Activated T-helper 1 cell treated with anti-CD3 and anti-CD28 coated beads, Interleukin-12 subunit alpha, Interleukin-12 subunit beta, Interleukin-2, Interleukin-4 antibody, amounts not matched to agents 30 ng/mL and 10 ng/mL and 1 ng/mL, durations not matched to agents 14 hours and 24 hours and 36 hours (primary cell): ENCODE results near the gene ZNF804A. TPM values are rescaled to one million over a fixed set of nuclear protein-coding genes. Genes with fewer than 3 reads are reported as not detected.

ENCODE experiments used
- DNase-seq: peaks from one replicate; pipeline ENCODE4 v3.0.0; 2021; ENCODE audit warnings: low spot score
- H3K27ac Mint-ChIP-seq: one replicate; pipeline ENCODE4 v1.8.0; 2021; ENCODE audit warnings: mild to moderate bottlenecking, mixed read lengths
- H3K27me3 Mint-ChIP-seq: one replicate; pipeline ENCODE4 v1.8.0; 2022; ENCODE audit warnings: mild to moderate bottlenecking, moderate library complexity, mixed read lengths; ENCODE audit not compliant: insufficient read depth
- H3K36me3 Mint-ChIP-seq: one replicate; pipeline ENCODE4 v1.8.0; 2021; ENCODE audit warnings: low read depth, mixed read lengths
- H3K4me1 Mint-ChIP-seq: one replicate; pipeline ENCODE4 v1.8.0; 2021; ENCODE audit warnings: low read depth, mixed read lengths
- H3K4me3 Mint-ChIP-seq: one replicate; pipeline ENCODE4 v1.8.0; 2021; ENCODE audit warnings: mild to moderate bottlenecking, moderate library complexity, mixed read lengths
- H3K9me3 Mint-ChIP-seq: one replicate; pipeline ENCODE4 v1.8.0; 2021; ENCODE audit warnings: mixed read lengths
- intact Hi-C: fragments of 100-400 bp; cut with micrococcal nuclease; formaldehyde crosslinking; loops from one replicate; pipeline ENCODE4 v1.15.1; 2024
- total RNA-seq: library from RNA; stranded (reverse); gene quantifications from 2 replicates; pipeline ENCODE4 v1.2.3, GENCODE V29; 2022

Gene ZNF804A
- total RNA-seq, 1 donor from 2014 or later, result not detected

DNA sequence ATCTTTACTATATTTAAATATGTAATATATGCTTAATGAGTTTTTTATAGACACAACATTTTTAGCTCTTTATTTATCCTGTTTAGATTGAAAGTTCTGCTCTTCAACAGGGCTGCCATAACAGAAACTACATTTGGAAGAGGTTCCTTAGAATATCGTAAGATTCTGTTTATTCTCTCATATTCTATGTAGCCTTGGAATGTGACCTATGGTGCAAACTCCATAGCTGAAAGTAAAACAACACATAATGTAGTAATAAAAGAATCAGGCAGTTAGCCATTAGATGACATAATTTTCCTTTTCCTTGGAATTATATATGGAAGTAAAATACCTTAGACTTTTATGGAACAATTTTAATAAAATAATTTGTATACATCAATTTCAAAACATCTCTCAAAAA lies 91.3 kb downstream of the ZNF804A start:
- no peaks in the 10 kb centered on the region for H3K9me3 Mint-ChIP-seq
- H3K27me3 Mint-ChIP-seq, result no peaks in the 10 kb centered on the region
- no peak overlapping the region for H3K27ac Mint-ChIP-seq
- H3K36me3 Mint-ChIP-seq, result no peaks in the 10 kb centered on the region
- intact Hi-C loops, result no loop called here
- H3K4me1 Mint-ChIP-seq, result no peaks in the 10 kb centered on the region
- no peak for DNase-seq
- H3K4me3 Mint-ChIP-seq, result no peak overlapping the region

GRCh38 chr2:184692141-184692734 lies 93.9 kb downstream of the ZNF804A start:
- Mint-ChIP-seq H3K4me1 (no peaks in the 10 kb centered on the region), H3K4me3 (no peak overlapping the region), H3K27me3 (no peaks in the 10 kb centered on the region), H3K9me3 (no peaks in the 10 kb centered on the region), H3K36me3 (no peaks in the 10 kb centered on the region), H3K27ac (no peak overlapping the region)
- intact Hi-C loops, result no loop called here
- DNase-seq, result no peak

DNA sequence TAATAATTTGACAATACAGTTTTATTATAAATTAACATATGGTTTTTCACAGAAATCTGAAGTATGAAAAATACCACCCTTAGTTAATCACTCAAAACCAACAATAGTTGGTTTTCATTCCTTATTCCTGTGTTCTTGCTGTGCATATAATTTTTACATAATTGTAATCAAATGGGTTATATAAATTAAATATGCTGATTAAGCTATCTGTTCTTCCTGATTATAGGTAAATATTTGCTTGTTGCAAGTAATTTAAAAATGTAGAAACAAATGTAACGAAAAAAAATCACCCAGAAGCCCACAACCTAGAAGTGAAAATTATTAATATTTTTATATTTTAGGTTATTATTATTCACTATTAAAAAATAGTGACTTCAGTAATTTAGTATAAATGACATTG lies 98.3 kb downstream of the ZNF804A start:
- no peaks in the 10 kb centered on the region for H3K9me3 Mint-ChIP-seq
- intact Hi-C loops, result no loop called here
- no peak for DNase-seq
- no peaks in the 10 kb centered on the region for H3K4me1 Mint-ChIP-seq
- H3K27ac Mint-ChIP-seq, result no peak overlapping the region
- H3K36me3 Mint-ChIP-seq, result no peaks in the 10 kb centered on the region
- no peak overlapping the region for H3K4me3 Mint-ChIP-seq
- H3K27me3 Mint-ChIP-seq, result no peaks in the 10 kb centered on the region

DNA sequence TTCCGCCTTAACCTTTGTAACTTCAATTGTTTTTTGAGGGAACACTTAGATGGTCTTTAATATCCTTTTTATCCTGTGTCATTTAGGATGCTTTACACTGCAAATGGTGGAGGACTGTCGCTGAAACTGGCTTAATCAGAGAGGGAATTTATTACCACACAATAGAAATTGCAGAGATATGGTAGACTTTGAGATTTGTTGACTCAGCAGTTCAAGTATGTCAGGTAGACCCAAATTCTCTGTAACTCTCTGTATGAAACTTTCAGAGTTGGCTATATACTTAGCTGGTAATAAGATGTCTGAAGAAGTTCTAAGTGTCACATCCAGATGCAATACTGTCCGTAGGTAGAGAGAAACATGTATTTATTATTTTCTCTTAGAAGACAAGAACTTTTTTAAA lies 100.1 kb downstream of the ZNF804A start:
- Mint-ChIP-seq H3K27me3 (no peaks in the 10 kb centered on the region), H3K9me3 (no peaks in the 10 kb centered on the region), H3K4me3 (no peak overlapping the region), H3K36me3 (no peaks in the 10 kb centered on the region), H3K4me1 (no peaks in the 10 kb centered on the region), H3K27ac (no peak overlapping the region)
- intact Hi-C loops, result no loop called here
- no peak for DNase-seq

- DNase-seq, result no peak
- Mint-ChIP-seq H3K27me3 (no peaks in the 10 kb centered on the region), H3K27ac (no peak overlapping the region), H3K9me3 (peaks cover 7% of the 10 kb centered on the region), H3K4me3 (no peak overlapping the region), H3K4me1 (no peaks in the 10 kb centered on the region), H3K36me3 (no peaks in the 10 kb centered on the region)
- intact Hi-C loops, result no loop called here
These were observed 123.6 kb downstream of the ZNF804A start for GRCh38 chr2:184721881-184722280.

DNA sequence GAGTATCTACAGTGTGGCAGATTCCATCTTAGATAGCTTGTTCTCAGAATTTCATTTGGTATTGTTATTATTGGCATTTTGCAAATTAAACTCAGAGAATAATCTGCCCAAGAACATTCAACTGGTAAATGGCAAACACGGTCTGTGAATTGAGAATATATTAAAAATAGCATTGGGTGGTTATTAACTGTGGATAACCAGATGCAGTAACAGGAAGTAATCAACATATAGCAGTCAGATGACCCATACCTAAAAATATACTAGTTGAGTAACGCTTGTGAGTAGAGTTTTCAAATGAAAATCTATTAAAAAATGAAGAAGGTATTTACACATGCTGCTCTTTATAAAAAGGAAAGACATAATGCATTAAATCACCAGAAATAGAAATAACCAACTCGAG lies 129.5 kb downstream of the ZNF804A start:
- Mint-ChIP-seq H3K4me1 (no peaks in the 10 kb centered on the region), H3K27me3 (no peaks in the 10 kb centered on the region), H3K4me3 (no peak overlapping the region), H3K36me3 (no peaks in the 10 kb centered on the region), H3K27ac (no peak overlapping the region), H3K9me3 (no peaks in the 10 kb centered on the region)
- DNase-seq, result no peak
- intact Hi-C loops, result no loop called here

DNA sequence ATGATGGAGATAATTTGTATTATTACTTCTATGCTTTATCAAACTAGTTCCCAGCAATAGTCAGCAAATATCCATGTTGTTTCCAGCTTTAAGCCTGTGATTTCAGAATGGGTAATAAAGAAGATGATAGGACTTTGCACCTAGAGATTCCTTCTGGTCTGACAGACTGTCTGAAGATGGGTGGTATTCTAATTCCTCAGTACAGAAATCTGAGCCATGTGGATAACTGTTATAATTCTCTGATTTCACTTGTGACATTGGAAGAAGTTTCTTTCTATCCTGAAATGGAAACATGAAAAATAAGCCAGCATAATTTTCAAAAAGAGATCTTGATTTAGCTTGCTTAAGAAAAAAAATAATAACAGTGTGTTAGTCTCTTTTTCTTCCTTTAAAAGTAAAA lies 130.1 kb downstream of the ZNF804A start:
- Mint-ChIP-seq H3K36me3 (no peaks in the 10 kb centered on the region), H3K4me3 (no peak overlapping the region), H3K9me3 (no peaks in the 10 kb centered on the region), H3K27ac (no peak overlapping the region), H3K4me1 (no peaks in the 10 kb centered on the region), H3K27me3 (no peaks in the 10 kb centered on the region)
- no peak for DNase-seq
- intact Hi-C loops, result no loop called here

GRCh38 chr2:184729581-184729980 lies 131.3 kb downstream of the ZNF804A start:
- Mint-ChIP-seq H3K36me3 (no peaks in the 10 kb centered on the region), H3K27me3 (no peaks in the 10 kb centered on the region), H3K27ac (no peak overlapping the region), H3K4me3 (no peak overlapping the region), H3K4me1 (no peaks in the 10 kb centered on the region), H3K9me3 (no peaks in the 10 kb centered on the region)
- no peak for DNase-seq
- intact Hi-C loops, result no loop called here

DNA sequence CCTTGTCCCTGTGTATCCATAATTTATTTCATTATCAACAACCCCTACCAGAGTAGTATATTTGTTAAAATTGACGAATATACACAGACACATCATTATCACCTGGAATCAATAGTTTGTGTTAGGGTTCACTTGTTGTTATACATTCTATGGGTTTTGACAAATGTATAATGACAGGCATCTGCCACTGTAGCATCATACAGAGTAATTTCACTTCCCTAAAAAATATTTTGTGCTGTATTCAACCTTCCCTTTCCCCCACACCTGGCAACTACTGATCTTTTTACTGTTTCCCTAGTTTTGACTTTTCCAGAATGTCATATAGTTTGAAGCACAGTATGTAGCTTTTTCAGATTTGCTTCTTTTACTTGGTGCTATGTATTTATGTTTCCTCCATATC lies 132.0 kb downstream of the ZNF804A start:
- intact Hi-C loops, result no loop called here
- H3K36me3 Mint-ChIP-seq, result no peaks in the 10 kb centered on the region
- no peak overlapping the region for H3K27ac Mint-ChIP-seq
- no peak for DNase-seq
- no peaks in the 10 kb centered on the region for H3K27me3 Mint-ChIP-seq
- H3K4me3 Mint-ChIP-seq, result no peak overlapping the region
- no peaks in the 10 kb centered on the region for H3K4me1 Mint-ChIP-seq
- H3K9me3 Mint-ChIP-seq, result no peaks in the 10 kb centered on the region

DNA sequence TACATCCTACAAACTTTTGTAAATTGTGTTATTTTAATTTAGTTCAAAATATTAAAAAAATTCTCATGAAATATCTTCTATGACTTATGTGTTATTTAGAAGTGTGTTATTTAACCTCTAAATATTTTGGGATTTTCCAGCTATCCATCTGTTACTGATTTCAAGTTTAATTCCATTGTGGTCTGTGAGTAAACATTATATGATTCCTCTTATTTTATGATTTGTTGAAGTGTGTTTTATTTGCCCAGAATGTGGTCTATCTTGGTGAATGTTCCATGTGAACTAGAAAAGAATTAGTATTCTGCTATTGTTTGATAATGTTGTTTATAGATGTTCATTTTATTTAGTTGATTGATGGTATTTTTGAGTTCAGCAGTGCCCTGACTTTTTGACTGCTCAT lies 136.0 kb downstream of the ZNF804A start:
- Mint-ChIP-seq H3K9me3 (peaks cover 4% of the 10 kb centered on the region), H3K36me3 (no peaks in the 10 kb centered on the region), H3K27ac (no peak overlapping the region), H3K4me3 (no peak overlapping the region), H3K27me3 (no peaks in the 10 kb centered on the region), H3K4me1 (no peaks in the 10 kb centered on the region)
- intact Hi-C loops, result no loop called here
- DNase-seq, result no peak

DNA sequence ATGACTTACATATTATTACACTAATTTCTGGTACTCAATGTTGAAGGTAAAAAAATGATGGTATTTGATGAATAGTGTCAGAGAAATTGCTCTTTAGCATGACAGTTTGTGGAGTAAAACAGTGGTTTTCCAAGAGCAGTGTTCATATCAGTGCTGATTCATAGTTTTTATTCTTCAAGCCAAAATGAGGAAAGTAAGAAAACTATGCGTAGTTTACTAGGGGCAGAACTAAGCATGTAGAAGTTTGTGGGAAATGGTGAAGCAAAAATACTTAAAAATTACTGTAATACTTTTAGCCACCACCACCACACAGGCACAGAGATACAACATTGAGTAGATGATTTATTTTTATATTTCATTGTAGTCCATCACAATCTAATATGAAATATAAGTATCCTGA lies 137.3 kb downstream of the ZNF804A start:
- H3K9me3 Mint-ChIP-seq, result peaks cover 4% of the 10 kb centered on the region
- no peaks in the 10 kb centered on the region for H3K27me3 Mint-ChIP-seq
- no peak for DNase-seq
- no peaks in the 10 kb centered on the region for H3K36me3 Mint-ChIP-seq
- intact Hi-C loops, result no loop called here
- H3K4me3 Mint-ChIP-seq, result no peak overlapping the region
- no peak overlapping the region for H3K27ac Mint-ChIP-seq
- no peaks in the 10 kb centered on the region for H3K4me1 Mint-ChIP-seq

- H3K27me3 Mint-ChIP-seq, result no peaks in the 10 kb centered on the region
- no peak overlapping the region for H3K27ac Mint-ChIP-seq
- H3K36me3 Mint-ChIP-seq, result no peaks in the 10 kb centered on the region
- no peak overlapping the region for H3K4me3 Mint-ChIP-seq
- intact Hi-C loops, result no loop called here
- no peak for DNase-seq
- H3K9me3 Mint-ChIP-seq, result no peaks in the 10 kb centered on the region
- no peaks in the 10 kb centered on the region for H3K4me1 Mint-ChIP-seq
These were observed 144.8 kb downstream of the ZNF804A start for GRCh38 chr2:184743096-184743495.

DNA sequence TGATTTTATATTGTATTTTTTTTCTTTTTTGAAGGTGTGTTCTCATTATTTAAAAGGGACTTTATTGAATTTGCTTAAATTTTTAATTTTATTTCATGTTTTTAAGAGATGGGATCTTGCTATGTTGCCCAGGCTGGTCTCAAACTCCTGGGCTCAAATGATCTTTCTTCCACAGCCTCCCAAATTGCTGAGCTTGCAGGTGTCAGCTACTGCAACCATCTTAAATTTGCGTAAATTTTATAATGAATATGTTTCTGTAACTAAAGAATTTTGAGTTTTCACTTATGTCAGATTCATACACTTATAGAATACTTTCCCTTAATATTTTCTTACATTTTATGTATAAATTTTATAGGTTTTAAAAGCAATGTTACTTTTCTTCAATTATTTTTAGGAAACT lies 157.8 kb downstream of the ZNF804A start:
- no peaks in the 10 kb centered on the region for H3K36me3 Mint-ChIP-seq
- H3K27me3 Mint-ChIP-seq, result no peaks in the 10 kb centered on the region
- no peak overlapping the region for H3K4me3 Mint-ChIP-seq
- intact Hi-C loops, result no loop called here
- no peak for DNase-seq
- no peaks in the 10 kb centered on the region for H3K4me1 Mint-ChIP-seq
- H3K27ac Mint-ChIP-seq, result no peak overlapping the region
- H3K9me3 Mint-ChIP-seq, result no peaks in the 10 kb centered on the region

GRCh38 chr2:184756885-184757284 lies 158.6 kb downstream of the ZNF804A start:
- Mint-ChIP-seq H3K27me3 (no peaks in the 10 kb centered on the region), H3K4me3 (no peak overlapping the region), H3K9me3 (no peaks in the 10 kb centered on the region), H3K36me3 (no peaks in the 10 kb centered on the region), H3K27ac (no peak overlapping the region), H3K4me1 (no peaks in the 10 kb centered on the region)
- intact Hi-C loops, result no loop called here
- DNase-seq, result no peak
